ENCODE measurements around the gene RPH3AL. TPM values are rescaled to one million over a fixed set of nuclear protein-coding genes. Genes with fewer than 3 reads are reported as not detected.

Gene RPH3AL
- polyA plus RNA-seq, 3 donors: 0.71 to 1.9 (median 1.5) TPM

- Histone ChIP-seq H3K9ac (ENCODE audit: insufficient read depth, low read length, poor library complexity, severe bottlenecking) (no peak overlapping the region), H3K4me2 (replicated peaks; ENCODE audit: extremely low read depth, low read length, poor library complexity, severe bottlenecking) (peak overlapping the region; percentile 8), H3K27me3 (ENCODE audit: control insufficient read depth in 2 of 2, insufficient read depth in 2 of 2, low read length in 2 of 2) (no peaks in the 10 kb centered on the region), H3K36me3 (replicated peaks in 1 of 2; ENCODE audit: control insufficient read depth in 1 of 2, insufficient read depth in 2 of 2, low read length in 2 of 2) (no peaks in the 10 kb centered on the region), H3K9me3 (replicated peaks in 1 of 2; ENCODE audit: control insufficient read depth in 1 of 2, insufficient read depth in 1 of 2, low read length in 2 of 2) (no peaks in the 10 kb centered on the region), H3K4me3 (replicated peaks in 1 of 3; ENCODE audit: low read depth in 2 of 3, low read length in 3 of 3) (peak overlapping the region in 2 of 3 experiments; percentile 16 to 17), H2AFZ (ENCODE audit: insufficient read depth, low read depth, low read length, poor library complexity, severe bottlenecking) (no peak overlapping the region), H4K20me1 (ENCODE audit: insufficient read depth, low read length) (no peaks in the 10 kb centered on the region), H3K79me2 (ENCODE audit: insufficient read depth, low read length) (no peaks in the 10 kb centered on the region), H3K4me1 (ENCODE audit: control insufficient read depth in 1 of 2, insufficient read depth in 2 of 2, low read length in 2 of 2) (peaks cover 5 to 11% of the 10 kb centered on the region in 2 donors), H3K27ac (ENCODE audit: low read depth in 1 of 2, low read length in 2 of 2) (no peak overlapping the region)
- H3K9me3 Mint-ChIP-seq: peaks cover 4 to 16% (median 14%) of the 10 kb centered on the region in 7 donors
- WGBS (ENCODE audit: insufficient coverage): 40% methylated on average over 6 of the region's 8 CpGs
- H3K4me3 Mint-ChIP-seq: peak overlapping the region; percentile 63 to 72
- no peak overlapping the region for H3K27ac Mint-ChIP-seq
- no peak for DNase-seq
- no peaks in the 10 kb centered on the region for H3K36me3 Mint-ChIP-seq
- intact Hi-C loops (cut with micrococcal nuclease): no loop called here
- TF ChIP-seq, protein P1, sequence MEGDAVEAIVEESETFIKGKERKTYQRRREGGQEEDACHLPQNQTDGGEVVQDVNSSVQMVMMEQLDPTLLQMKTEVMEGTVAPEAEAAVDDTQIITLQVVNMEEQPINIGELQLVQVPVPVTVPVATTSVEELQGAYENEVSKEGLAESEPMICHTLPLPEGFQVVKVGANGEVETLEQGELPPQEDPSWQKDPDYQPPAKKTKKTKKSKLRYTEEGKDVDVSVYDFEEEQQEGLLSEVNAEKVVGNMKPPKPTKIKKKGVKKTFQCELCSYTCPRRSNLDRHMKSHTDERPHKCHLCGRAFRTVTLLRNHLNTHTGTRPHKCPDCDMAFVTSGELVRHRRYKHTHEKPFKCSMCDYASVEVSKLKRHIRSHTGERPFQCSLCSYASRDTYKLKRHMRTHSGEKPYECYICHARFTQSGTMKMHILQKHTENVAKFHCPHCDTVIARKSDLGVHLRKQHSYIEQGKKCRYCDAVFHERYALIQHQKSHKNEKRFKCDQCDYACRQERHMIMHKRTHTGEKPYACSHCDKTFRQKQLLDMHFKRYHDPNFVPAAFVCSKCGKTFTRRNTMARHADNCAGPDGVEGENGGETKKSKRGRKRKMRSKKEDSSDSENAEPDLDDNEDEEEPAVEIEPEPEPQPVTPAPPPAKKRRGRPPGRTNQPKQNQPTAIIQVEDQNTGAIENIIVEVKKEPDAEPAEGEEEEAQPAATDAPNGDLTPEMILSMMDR (IDR thresholded peaks at IDR 0.05): no peak
- H3K4me1 Mint-ChIP-seq: peaks cover 14% of the 10 kb centered on the region
- H3K27me3 Mint-ChIP-seq (ENCODE audit: low read depth in 3 of 3): peaks cover 6 to 25% (median 15%) of the 10 kb centered on the region in 3 donors
Measured at GRCh38 chr17:364308-364707, 11.7 kb upstream of the RPH3AL start.

- H3K27me3 ChIP-seq (ENCODE audit: control insufficient read depth in 2 of 2, insufficient read depth in 2 of 2, low read length in 2 of 2): no peaks in the 10 kb centered on the region
- no peaks in the 10 kb centered on the region for H3K36me3 ChIP-seq (replicated peaks in 1 of 2; ENCODE audit: control insufficient read depth in 1 of 2, insufficient read depth in 2 of 2, low read length in 2 of 2)
- no peak overlapping the region for H2AFZ ChIP-seq (ENCODE audit: insufficient read depth, low read depth, low read length, poor library complexity, severe bottlenecking)
- Mint-ChIP-seq H3K27ac (no peak overlapping the region), H3K4me1 (peaks cover 14% of the 10 kb centered on the region), H3K4me3 (no peak overlapping the region), H3K36me3 (no peaks in the 10 kb centered on the region), H3K27me3 (ENCODE audit: low read depth in 3 of 3) (peaks cover 8 to 23% (median 16%) of the 10 kb centered on the region in 3 donors), H3K9me3 (peaks cover 0 to 6% (median 3%) of the 10 kb centered on the region in 7 donors)
- peaks cover 5 to 11% of the 10 kb centered on the region in 2 donors for H3K4me1 ChIP-seq (ENCODE audit: control insufficient read depth in 1 of 2, insufficient read depth in 2 of 2, low read length in 2 of 2)
- WGBS (ENCODE audit: insufficient coverage): 96% methylated on average over 11 of the region's 14 CpGs
- H3K27ac ChIP-seq (ENCODE audit: low read depth in 1 of 2, low read length in 2 of 2): no peak overlapping the region
- no peaks in the 10 kb centered on the region for H3K9me3 ChIP-seq (replicated peaks in 1 of 2; ENCODE audit: control insufficient read depth in 1 of 2, insufficient read depth in 1 of 2, low read length in 2 of 2)
- H3K4me3 ChIP-seq (replicated peaks in 1 of 3; ENCODE audit: low read depth in 2 of 3, low read length in 3 of 3): no peak overlapping the region
- intact Hi-C loops (cut with micrococcal nuclease): no loop called here
- no peaks in the 10 kb centered on the region for H4K20me1 ChIP-seq (ENCODE audit: insufficient read depth, low read length)
- no peak for DNase-seq
- no peak overlapping the region for H3K9ac ChIP-seq (ENCODE audit: insufficient read depth, low read length, poor library complexity, severe bottlenecking)
- H3K79me2 ChIP-seq (ENCODE audit: insufficient read depth, low read length): no peaks in the 10 kb centered on the region
- TF ChIP-seq, protein P1 (IDR thresholded peaks at IDR 0.05): no peak
- no peak overlapping the region for H3K4me2 ChIP-seq (replicated peaks; ENCODE audit: extremely low read depth, low read length, poor library complexity, severe bottlenecking)
Measured at GRCh38 chr17:362721-363120, 10.1 kb upstream of the RPH3AL start.
